ENCODE results near the gene FBXO21.

The FBXO21 gene

DNA sequence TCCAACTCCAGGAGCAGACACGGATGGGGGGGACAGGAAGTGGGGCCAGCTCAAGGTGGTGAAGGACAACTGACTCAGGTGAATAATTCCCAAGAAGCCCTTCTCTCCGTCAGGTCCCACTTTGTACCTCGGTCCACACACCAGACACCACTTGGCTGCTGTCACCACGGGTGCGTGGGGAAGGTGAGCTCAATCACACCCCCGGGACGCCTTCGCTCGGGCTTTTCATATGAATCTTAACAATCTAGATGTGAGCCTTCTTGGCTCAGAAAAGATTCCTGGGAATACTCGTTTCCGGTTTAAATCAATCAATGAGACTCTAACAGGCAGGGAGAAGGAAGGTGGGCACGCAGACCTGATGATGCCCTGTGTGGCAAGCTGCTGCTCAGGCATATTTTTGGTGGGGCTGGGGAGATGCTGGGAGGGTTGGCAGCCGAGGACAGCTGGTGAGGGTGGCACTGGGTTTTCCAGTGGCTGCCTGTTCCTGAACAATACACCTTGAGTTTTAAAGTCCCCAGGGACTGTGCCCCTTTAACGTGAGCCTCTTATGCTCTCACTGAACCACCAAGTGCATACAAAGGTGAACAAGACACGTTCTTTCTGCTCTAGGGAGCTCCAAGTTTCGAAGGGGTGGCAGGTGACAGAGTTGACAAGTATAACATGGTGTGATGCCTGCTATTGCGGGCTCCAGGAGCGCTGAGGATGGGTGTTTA lies 96.2 kb downstream of the FBXO21 start:
- WGBS, 2 experiments (ENCODE audit: insufficient coverage in 2 of 2), result 85 to 86% methylated on average over 12 to 14 of the region's 18 CpGs
- H3K9me3 ChIP-seq (ENCODE audit: control insufficient read depth, low read length), result peaks cover 9% of the 10 kb centered on the region

DNA sequence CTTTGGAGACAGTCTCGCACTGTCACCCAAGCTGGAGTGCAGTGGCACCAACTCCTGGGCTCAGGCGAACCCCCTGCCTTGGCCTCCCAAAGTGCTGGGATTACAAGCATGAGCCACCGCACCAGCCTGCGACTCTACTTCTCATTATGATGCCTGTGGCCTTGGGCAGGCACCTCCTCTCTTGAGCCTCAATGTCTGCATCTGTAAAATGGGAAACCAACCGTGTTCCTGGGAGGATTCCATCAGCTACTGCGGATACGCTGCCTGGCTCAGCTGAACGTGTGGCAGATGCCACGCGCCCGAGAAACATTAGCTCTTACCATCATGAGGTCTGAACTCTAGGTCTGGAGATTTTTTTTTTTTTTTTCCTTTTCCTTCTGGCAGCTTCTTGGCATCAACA lies 96.8 kb downstream of the FBXO21 start:
- no peak overlapping the region for H3K27ac ChIP-seq (ENCODE audit: low read depth, low read length, severe bottlenecking)
- 88 to 95% methylated on average over 10 to 11 of the region's 11 CpGs for whole genome bisulfite sequencing, 2 experiments (ENCODE audit: insufficient coverage in 2 of 2)
- no peak overlapping the region for H3K4me3 ChIP-seq (ENCODE audit: extremely low read depth, insufficient read depth, low read length, poor library complexity, severe bottlenecking)
- no peaks in the 10 kb centered on the region for H3K36me3 ChIP-seq (ENCODE audit: control insufficient read depth, insufficient read depth, low read length)
- H3K9me3 ChIP-seq (ENCODE audit: control insufficient read depth, low read length), result peaks cover 13% of the 10 kb centered on the region
- H3K4me1 ChIP-seq (ENCODE audit: control insufficient read depth, insufficient read depth, low read length, poor library complexity, severe bottlenecking), result no peaks in the 10 kb centered on the region

More for the DNA sequence above, 96.2 kb downstream of the FBXO21 start:
- Histone ChIP-seq H3K27ac (ENCODE audit: low read depth, low read length, severe bottlenecking) (no peak overlapping the region), H3K4me3 (ENCODE audit: extremely low read depth, insufficient read depth, low read length, poor library complexity, severe bottlenecking) (no peak overlapping the region), H3K36me3 (ENCODE audit: control insufficient read depth, insufficient read depth, low read length) (no peaks in the 10 kb centered on the region), H3K4me1 (ENCODE audit: control insufficient read depth, insufficient read depth, low read length, poor library complexity, severe bottlenecking) (no peaks in the 10 kb centered on the region)

DNA sequence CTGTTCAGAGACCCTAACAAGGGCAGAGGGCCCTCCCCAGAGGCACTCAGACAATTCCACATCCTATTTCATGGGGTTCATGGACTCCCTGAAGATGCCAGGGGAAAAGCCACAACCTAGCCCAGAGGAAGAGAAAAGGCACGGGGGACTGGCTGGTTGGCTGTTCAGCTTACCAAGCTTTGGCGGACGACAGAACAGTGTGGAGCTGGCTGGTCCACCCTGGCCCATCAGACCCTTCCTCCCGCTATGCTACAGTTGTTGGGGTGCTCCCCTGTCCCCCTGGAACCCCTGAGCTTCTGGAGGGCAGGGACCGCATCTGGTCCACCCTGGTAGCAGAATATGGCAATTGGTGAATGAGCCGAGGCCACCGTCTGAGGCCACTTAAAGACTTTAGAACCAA lies 97.4 kb downstream of the FBXO21 start:
- Histone ChIP-seq H3K4me3 (ENCODE audit: extremely low read depth, insufficient read depth, low read length, poor library complexity, severe bottlenecking) (no peak overlapping the region), H3K9me3 (ENCODE audit: control insufficient read depth, low read length) (peaks cover 13% of the 10 kb centered on the region), H3K36me3 (ENCODE audit: control insufficient read depth, insufficient read depth, low read length) (no peaks in the 10 kb centered on the region), H3K27ac (ENCODE audit: low read depth, low read length, severe bottlenecking) (no peak overlapping the region), H3K4me1 (ENCODE audit: control insufficient read depth, insufficient read depth, low read length, poor library complexity, severe bottlenecking) (no peaks in the 10 kb centered on the region)
- 96 to 98% methylated on average over 5 to 7 of the region's 7 CpGs for WGBS, 2 experiments (ENCODE audit: insufficient coverage in 2 of 2)

- H3K36me3 ChIP-seq (ENCODE audit: control insufficient read depth, insufficient read depth, low read length), result no peaks in the 10 kb centered on the region
- 100% methylated on average over 1 of the region's 2 CpGs for WGBS, 2 experiments (ENCODE audit: insufficient coverage in 2 of 2)
- no peaks in the 10 kb centered on the region for H3K4me1 ChIP-seq (ENCODE audit: control insufficient read depth, insufficient read depth, low read length, poor library complexity, severe bottlenecking)
- no peak overlapping the region for H3K4me3 ChIP-seq (ENCODE audit: extremely low read depth, insufficient read depth, low read length, poor library complexity, severe bottlenecking)
- peaks cover 13% of the 10 kb centered on the region for H3K9me3 ChIP-seq (ENCODE audit: control insufficient read depth, low read length)
- no peak overlapping the region for H3K27ac ChIP-seq (ENCODE audit: low read depth, low read length, severe bottlenecking)
Measured at GRCh38 chr12:117092511-117092780, 97.8 kb downstream of the FBXO21 start.

Measured in mesodermal cell (in vitro differentiated cells).